ENCODE measurements around the gene CATSPERZ.

DNA sequence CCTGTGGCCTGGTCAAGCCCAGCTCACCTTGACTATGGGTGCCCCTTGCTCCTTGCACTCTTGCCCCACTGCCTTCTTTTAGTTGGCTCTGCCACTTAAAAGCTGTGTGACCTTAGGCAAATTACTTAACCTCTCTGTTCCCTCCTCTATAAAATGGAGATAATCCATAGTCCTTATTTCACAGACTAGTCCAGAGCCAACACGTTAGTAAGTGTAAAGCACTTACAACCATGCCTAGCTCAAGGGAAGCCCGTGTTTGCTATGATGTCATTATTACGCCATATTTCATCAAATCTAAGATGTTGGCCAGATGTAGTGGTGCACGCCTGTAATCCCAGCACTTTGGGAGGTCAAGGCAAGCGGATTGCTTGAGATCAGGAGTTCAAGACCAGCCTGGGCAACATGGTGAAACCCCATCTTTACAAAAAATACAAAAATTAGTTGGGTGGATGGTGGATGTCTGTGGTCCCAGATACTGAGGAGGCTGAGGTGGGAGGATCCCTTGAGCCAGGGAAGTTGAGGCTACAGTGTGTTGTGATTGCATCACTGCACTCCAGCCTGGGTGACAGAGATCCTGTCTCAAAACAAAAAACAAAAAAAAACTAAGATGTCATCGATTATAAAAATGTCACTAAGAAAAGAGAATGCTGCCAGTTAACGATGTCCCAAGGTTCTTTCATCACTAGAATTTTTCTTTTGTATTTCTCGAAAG, 37.5 kb downstream of the CATSPERZ start:
- TF ChIP-seq, protein P1, sequence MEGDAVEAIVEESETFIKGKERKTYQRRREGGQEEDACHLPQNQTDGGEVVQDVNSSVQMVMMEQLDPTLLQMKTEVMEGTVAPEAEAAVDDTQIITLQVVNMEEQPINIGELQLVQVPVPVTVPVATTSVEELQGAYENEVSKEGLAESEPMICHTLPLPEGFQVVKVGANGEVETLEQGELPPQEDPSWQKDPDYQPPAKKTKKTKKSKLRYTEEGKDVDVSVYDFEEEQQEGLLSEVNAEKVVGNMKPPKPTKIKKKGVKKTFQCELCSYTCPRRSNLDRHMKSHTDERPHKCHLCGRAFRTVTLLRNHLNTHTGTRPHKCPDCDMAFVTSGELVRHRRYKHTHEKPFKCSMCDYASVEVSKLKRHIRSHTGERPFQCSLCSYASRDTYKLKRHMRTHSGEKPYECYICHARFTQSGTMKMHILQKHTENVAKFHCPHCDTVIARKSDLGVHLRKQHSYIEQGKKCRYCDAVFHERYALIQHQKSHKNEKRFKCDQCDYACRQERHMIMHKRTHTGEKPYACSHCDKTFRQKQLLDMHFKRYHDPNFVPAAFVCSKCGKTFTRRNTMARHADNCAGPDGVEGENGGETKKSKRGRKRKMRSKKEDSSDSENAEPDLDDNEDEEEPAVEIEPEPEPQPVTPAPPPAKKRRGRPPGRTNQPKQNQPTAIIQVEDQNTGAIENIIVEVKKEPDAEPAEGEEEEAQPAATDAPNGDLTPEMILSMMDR (IDR thresholded peaks at IDR 0.05; ENCODE audit: low read depth, low read length), result no peak
- no peak for TF ChIP-seq POLR2A (IDR thresholded peaks at IDR 0.05; ENCODE audit: extremely low read depth, insufficient read length)
- TF ChIP-seq, protein P2, sequence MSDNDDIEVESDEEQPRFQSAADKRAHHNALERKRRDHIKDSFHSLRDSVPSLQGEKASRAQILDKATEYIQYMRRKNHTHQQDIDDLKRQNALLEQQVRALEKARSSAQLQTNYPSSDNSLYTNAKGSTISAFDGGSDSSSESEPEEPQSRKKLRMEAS (IDR thresholded peaks at IDR 0.05; ENCODE audit: low read depth, low read length), result no peak
- no peak for TF ChIP-seq MYC (IDR thresholded peaks at IDR 0.05; ENCODE audit: low read depth, low read length)
